ENCODE data around the gene FADS3.

The FADS3 gene

DNA sequence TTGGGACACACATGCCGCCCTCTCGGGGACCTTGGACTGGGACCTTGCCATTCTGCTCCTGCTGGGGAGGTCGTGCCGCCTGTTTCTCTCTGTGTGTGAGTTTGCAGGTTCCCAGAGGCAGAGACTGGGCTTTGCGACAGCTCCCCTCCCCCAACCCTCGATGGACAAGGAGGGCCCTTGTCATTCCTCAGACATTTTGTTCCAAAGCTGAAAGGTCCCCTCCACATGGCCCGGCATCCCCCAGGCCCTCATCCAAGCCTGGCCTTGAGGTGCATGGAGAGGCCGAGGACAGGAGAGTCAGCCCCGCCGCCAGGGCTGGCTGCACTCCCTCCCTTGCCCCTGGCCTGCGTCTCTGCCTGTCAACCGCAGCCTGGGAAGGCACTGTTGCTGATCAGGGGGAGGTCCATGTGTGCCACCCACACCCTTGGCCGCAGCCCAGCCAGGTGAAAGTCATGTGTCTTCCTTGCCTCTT is 37.6 kb downstream of the FADS3 start:
- no peak overlapping the region for H3K27ac ChIP-seq (ENCODE audit: low read depth, low read length)
- no peak overlapping the region for H3K9ac ChIP-seq (ENCODE audit: low read depth, low read length)
- H3K4me1 ChIP-seq (ENCODE audit: control insufficient read depth, insufficient read depth, low read length), result no peaks in the 10 kb centered on the region
- no peaks in the 10 kb centered on the region for H3K9me3 ChIP-seq (ENCODE audit: control insufficient read depth, insufficient read depth, low read length)
- no peak overlapping the region for H3K4me3 ChIP-seq (ENCODE audit: low read depth, low read length)
- no peaks in the 10 kb centered on the region for H3K27me3 ChIP-seq (ENCODE audit: control insufficient read depth, insufficient read depth, low read length)
- peaks cover 92% of the 10 kb centered on the region for H3K36me3 ChIP-seq (ENCODE audit: control insufficient read depth, insufficient read depth, low read length)

DNA sequence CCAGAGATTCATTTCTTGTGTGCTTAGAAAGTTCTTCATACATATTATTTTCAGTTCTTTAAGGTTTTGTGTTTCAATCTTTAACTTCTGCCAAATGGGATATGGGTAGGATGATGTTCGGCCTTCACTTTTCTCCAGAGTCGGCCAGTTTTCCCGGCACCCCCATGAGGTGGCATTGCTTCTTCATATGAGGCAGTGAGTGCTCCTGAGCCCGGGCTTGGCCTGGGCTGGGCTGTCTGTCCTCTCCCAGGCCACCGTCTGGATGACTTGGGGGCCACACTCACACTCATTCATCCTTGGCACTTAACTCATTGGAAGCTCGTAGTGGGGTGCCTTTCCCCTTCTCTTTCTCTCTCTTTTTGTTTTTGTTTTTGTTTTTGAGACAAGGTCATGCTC is 39.4 kb downstream of the FADS3 start:
- no peak overlapping the region for H3K27ac ChIP-seq (ENCODE audit: low read depth, low read length)
- H3K9ac ChIP-seq (ENCODE audit: low read depth, low read length), result no peak overlapping the region
- H3K4me3 ChIP-seq (ENCODE audit: low read depth, low read length), result no peak overlapping the region
- H3K4me1 ChIP-seq (ENCODE audit: control insufficient read depth, insufficient read depth, low read length), result no peaks in the 10 kb centered on the region
- H3K27me3 ChIP-seq (ENCODE audit: control insufficient read depth, insufficient read depth, low read length), result no peaks in the 10 kb centered on the region
- peaks cover 95% of the 10 kb centered on the region for H3K36me3 ChIP-seq (ENCODE audit: control insufficient read depth, insufficient read depth, low read length)
- no peaks in the 10 kb centered on the region for H3K9me3 ChIP-seq (ENCODE audit: control insufficient read depth, insufficient read depth, low read length)

DNA sequence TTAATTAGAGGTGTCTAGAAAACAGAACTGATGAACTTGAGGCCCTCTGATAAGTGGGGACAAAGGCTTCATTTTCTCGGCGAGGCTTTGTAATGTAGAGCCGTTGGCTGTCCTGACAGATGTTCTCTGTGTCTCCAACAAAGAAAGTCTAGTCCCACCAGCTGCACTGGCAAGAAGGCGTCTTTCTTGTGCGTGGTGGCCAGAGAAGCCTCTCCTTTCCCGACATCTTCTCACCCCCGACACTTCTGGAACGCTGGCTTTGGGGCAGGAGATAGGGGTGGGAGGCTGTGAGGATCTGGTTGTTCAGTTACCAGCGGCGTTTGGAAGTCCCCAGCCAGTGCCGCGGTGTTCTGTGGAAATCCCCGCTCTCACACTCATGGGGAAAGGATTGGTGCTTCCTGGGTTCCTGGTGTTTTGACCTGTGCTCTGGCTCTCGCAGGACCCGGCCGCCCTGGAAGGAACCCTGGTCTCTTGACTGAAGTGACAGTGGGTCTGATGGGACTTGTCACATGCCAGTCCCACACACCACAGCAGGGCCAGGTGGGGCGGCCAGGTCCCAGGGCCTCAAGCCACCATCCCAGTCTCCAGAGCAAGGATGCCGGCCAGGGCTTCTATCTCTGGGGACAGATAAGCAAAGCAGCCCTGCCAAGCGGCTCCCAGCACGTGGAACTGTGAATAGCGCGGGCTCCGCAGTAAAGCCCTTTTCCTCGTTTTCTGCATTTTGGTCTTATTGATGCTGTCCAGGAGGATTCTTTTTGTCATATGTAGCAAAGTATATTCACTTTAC is 40.0 kb downstream of the FADS3 start:
- no peak overlapping the region for H3K4me3 ChIP-seq (ENCODE audit: low read depth, low read length)
- H3K27me3 ChIP-seq (ENCODE audit: control insufficient read depth, insufficient read depth, low read length), result no peaks in the 10 kb centered on the region
- H3K27ac ChIP-seq (ENCODE audit: low read depth, low read length), result no peak overlapping the region
- H3K4me1 ChIP-seq (ENCODE audit: control insufficient read depth, insufficient read depth, low read length), result no peaks in the 10 kb centered on the region
- H3K9me3 ChIP-seq (ENCODE audit: control insufficient read depth, insufficient read depth, low read length), result no peaks in the 10 kb centered on the region
- H3K36me3 ChIP-seq (ENCODE audit: control insufficient read depth, insufficient read depth, low read length), result peaks cover 94% of the 10 kb centered on the region
- H3K9ac ChIP-seq (ENCODE audit: low read depth, low read length), result no peak overlapping the region

DNA sequence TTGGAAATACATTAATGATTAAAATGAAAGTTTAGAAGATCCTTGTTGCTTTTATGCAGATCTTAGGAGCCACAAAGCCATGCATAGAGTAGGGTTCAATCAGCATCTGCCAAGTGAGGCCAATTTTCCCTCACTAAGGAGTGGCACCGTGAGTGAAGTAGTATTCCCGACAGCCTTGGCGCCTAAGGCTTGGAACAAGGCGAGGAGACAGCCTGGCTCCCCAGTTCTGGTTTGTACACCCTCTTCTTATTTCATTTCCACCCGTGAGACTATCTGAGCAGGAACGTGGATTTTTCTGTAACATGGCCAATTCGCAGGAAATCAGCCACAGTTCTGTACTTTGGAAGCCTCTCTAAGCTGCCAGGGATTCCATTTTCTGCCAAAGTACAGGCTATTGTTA is 40.7 kb downstream of the FADS3 start:
- Histone ChIP-seq H3K4me1 (ENCODE audit: control insufficient read depth, insufficient read depth, low read length) (no peaks in the 10 kb centered on the region), H3K36me3 (ENCODE audit: control insufficient read depth, insufficient read depth, low read length) (peaks cover 94% of the 10 kb centered on the region), H3K9ac (ENCODE audit: low read depth, low read length) (no peak overlapping the region), H3K27ac (ENCODE audit: low read depth, low read length) (no peak overlapping the region), H3K9me3 (ENCODE audit: control insufficient read depth, insufficient read depth, low read length) (no peaks in the 10 kb centered on the region), H3K27me3 (ENCODE audit: control insufficient read depth, insufficient read depth, low read length) (no peaks in the 10 kb centered on the region), H3K4me3 (ENCODE audit: low read depth, low read length) (no peak overlapping the region)

DNA sequence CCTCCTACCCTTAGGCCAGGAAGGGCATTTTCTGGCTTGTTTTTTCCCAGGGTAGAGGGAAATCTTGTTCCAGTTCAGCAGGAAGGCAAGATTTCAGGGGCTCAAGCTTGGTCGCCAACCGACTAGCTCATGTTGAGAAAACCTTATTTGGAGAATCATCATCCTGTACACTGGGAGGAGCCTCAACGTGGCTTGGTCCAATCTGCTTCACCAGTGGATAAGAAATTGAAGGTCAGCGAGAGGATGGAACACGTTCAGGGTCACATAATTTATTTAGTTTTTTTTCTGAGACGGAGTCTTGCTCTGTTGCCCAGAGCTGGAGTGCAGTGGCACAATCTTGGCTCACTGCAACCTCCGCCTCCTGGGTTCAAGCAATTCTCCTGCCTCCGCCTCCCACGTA is 42.7 kb downstream of the FADS3 start:
- Histone ChIP-seq H3K4me1 (ENCODE audit: control insufficient read depth, insufficient read depth, low read length) (no peaks in the 10 kb centered on the region), H3K9me3 (ENCODE audit: control insufficient read depth, insufficient read depth, low read length) (no peaks in the 10 kb centered on the region), H3K27ac (ENCODE audit: low read depth, low read length) (no peak overlapping the region), H3K9ac (ENCODE audit: low read depth, low read length) (no peak overlapping the region), H3K27me3 (ENCODE audit: control insufficient read depth, insufficient read depth, low read length) (no peaks in the 10 kb centered on the region), H3K4me3 (ENCODE audit: low read depth, low read length) (no peak overlapping the region), H3K36me3 (ENCODE audit: control insufficient read depth, insufficient read depth, low read length) (peaks cover 91% of the 10 kb centered on the region)

DNA sequence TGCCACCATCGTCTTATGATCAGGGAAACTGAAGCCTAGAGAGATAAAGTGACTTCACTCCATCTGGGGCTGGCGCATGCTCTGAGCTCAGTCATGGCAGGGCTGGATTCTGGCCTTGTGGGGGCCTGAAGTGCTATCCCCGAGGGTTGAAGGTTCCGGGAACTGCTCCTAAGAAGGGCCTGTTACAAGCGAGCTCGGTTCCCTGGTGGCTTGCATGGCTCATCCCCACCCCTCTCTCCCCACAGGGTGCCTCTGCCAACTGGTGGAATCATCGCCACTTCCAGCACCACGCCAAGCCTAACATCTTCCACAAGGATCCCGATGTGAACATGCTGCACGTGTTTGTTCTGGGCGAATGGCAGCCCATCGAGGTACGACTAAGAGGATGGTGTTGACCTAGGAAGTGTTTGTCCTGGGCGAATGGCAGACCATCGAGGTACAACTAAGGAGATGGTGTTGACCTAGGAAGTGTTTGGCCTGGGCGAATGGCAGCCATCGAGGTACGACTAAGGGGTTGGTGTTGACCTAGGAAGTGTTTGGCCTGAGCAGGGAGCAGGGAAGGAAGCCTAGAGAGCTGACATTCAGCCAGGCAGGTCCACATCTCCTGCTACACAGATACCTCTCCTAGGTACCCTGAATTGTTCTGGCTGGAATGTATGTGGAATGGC is 43.3 kb downstream of the FADS3 start:
- Histone ChIP-seq H3K9me3 (ENCODE audit: control insufficient read depth, insufficient read depth, low read length) (no peaks in the 10 kb centered on the region), H3K27ac (ENCODE audit: low read depth, low read length) (no peak overlapping the region), H3K4me1 (ENCODE audit: control insufficient read depth, insufficient read depth, low read length) (no peaks in the 10 kb centered on the region), H3K27me3 (ENCODE audit: control insufficient read depth, insufficient read depth, low read length) (no peaks in the 10 kb centered on the region), H3K9ac (ENCODE audit: low read depth, low read length) (no peak overlapping the region), H3K4me3 (ENCODE audit: low read depth, low read length) (no peak overlapping the region), H3K36me3 (ENCODE audit: control insufficient read depth, insufficient read depth, low read length) (peaks cover 92% of the 10 kb centered on the region)

DNA sequence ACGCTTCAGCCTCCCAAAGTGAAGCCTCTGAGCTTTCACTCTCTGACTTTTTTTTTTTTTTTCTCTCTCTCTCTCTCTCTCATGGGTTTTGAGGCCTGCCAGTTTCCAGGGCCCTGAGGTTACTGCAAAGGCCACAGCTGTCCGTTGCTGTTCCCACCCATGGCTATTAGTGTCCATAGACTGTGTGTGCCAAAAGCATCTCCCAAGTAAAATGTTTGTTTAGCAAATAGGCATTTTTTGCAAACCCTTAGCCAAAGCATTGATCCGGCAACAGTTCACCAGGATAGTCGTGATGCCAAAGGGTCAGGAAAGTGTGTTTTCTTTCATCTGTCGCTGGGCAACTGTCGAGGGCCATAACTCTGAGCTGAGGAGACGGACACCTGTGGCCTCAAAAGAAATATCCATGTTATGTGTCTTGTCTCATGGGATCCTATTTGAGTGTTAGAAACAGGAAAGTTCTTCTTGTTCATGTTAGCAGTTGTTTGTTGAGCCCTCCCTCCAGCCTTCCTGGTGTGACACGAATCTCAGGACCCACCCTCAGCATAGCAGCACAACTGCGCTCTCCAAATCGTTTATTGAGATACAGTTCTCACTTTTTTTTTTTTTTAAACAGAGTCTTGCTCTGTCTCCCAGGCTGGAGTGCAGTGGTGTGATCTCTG is 44.9 kb downstream of the FADS3 start:
- Histone ChIP-seq H3K4me1 (ENCODE audit: control insufficient read depth, insufficient read depth, low read length) (no peaks in the 10 kb centered on the region), H3K36me3 (ENCODE audit: control insufficient read depth, insufficient read depth, low read length) (peaks cover 94% of the 10 kb centered on the region), H3K9ac (ENCODE audit: low read depth, low read length) (no peak overlapping the region), H3K27ac (ENCODE audit: low read depth, low read length) (no peak overlapping the region), H3K4me3 (ENCODE audit: low read depth, low read length) (no peak overlapping the region), H3K9me3 (ENCODE audit: control insufficient read depth, insufficient read depth, low read length) (no peaks in the 10 kb centered on the region), H3K27me3 (ENCODE audit: control insufficient read depth, insufficient read depth, low read length) (no peaks in the 10 kb centered on the region)

DNA sequence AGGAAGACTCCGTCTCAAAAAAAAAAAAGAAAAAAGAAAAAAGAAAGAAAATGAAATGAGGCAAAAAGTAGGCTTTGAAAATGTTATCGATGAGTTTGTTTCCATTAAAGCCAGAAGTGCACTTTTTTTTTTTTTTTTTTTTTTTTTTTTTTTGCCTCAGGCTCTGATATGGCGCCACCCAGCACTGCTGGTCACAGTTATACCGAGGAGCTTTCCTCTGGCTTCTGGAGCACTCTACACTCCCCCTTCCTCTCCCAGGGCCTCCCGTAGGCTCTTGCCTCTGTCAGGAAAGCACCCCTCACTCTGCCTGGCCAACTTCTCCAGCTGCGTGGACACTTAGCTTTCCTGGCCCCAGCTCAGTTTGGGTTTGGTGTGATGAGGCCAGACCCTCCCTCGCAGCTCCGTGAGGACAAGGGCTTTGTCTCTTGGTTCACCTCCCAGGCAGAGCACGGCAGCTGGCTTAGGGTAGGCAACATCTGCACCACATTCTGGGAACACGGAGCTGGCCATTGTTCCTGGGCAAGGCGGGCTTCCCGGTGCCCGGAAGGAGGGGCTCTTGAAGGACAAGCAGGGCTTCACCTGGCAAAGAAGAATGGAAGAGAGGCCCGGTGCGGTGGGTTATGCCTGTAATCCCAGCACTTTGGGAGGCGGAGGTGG is 46.3 kb downstream of the FADS3 start:
- H3K9ac ChIP-seq (ENCODE audit: low read depth, low read length), result no peak overlapping the region
- H3K27ac ChIP-seq (ENCODE audit: low read depth, low read length), result no peak overlapping the region
- H3K36me3 ChIP-seq (ENCODE audit: control insufficient read depth, insufficient read depth, low read length), result peaks cover 94% of the 10 kb centered on the region

DNA sequence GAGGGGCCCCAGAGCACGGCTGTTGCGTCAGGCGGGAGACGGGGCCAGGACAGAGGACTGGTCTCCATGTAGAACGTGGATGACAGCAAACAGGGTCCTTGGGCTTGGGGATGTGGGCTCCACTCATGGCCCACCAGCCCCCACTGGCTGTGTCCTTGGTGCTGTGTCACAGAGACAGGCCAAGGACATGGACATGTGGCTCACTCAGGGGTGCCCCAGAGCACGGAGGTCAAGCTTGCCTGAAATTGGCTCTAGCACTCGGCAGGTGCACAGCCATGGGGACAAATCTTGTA is 48.9 kb downstream of the FADS3 start:
- Histone ChIP-seq H3K4me1 (ENCODE audit: control insufficient read depth, insufficient read depth, low read length) (no peaks in the 10 kb centered on the region), H3K36me3 (ENCODE audit: control insufficient read depth, insufficient read depth, low read length) (peaks cover 92% of the 10 kb centered on the region), H3K9ac (ENCODE audit: low read depth, low read length) (no peak overlapping the region), H3K9me3 (ENCODE audit: control insufficient read depth, insufficient read depth, low read length) (no peaks in the 10 kb centered on the region), H3K27me3 (ENCODE audit: control insufficient read depth, insufficient read depth, low read length) (no peaks in the 10 kb centered on the region), H3K4me3 (ENCODE audit: low read depth, low read length) (no peak overlapping the region), H3K27ac (ENCODE audit: low read depth, low read length) (no peak overlapping the region)

More for the DNA sequence above, 46.3 kb downstream of the FADS3 start:
- Histone ChIP-seq H3K4me3 (ENCODE audit: low read depth, low read length) (no peak overlapping the region), H3K4me1 (ENCODE audit: control insufficient read depth, insufficient read depth, low read length) (no peaks in the 10 kb centered on the region), H3K9me3 (ENCODE audit: control insufficient read depth, insufficient read depth, low read length) (no peaks in the 10 kb centered on the region), H3K27me3 (ENCODE audit: control insufficient read depth, insufficient read depth, low read length) (no peaks in the 10 kb centered on the region)

DNA sequence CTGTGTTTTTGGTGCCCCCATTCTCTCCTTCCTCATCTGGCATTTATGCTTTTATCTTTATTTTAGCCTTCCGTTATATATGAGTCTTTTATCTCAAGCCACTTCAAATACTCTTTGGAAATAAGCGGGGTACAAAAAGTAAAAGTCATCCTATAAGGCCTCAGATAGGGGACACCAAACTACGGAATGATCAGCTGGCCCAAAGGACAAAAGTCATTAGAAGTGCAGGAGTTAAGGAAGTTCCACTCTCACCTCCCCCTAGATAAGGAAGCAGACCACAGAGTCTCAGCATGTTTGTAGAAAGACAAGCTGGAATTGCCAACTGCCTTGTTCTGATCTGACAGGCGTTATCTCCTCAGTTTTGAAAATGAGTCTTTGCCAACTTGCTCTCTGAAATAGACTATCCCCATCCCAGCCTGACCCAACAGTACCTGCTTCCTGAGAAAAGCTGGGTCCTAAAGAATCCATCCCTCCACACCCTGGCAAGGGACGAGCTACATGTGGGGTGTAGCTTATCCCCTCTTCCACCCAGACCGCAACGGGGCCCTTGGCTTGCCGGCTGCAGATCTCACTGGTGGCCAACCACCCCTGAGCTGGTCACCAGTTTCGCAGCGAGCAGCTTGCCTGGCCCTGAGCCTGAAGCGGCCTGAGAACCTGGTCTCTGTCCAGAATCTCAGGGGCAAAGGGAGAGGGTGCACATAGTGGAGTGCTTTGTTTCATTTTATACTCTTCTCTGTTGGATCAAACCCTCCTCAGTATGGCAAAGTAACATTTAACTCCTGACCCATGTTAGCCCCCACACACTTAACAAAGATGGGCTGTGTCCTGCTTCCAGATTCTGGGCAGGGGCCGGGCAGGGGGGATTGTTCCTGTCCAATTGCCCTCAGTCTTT is 49.5 kb downstream of the FADS3 start:
- no peaks in the 10 kb centered on the region for H3K27me3 ChIP-seq (ENCODE audit: control insufficient read depth, insufficient read depth, low read length)
- no peaks in the 10 kb centered on the region for H3K4me1 ChIP-seq (ENCODE audit: control insufficient read depth, insufficient read depth, low read length)
- H3K9me3 ChIP-seq (ENCODE audit: control insufficient read depth, insufficient read depth, low read length), result no peaks in the 10 kb centered on the region
- H3K27ac ChIP-seq (ENCODE audit: low read depth, low read length), result no peak overlapping the region
- H3K36me3 ChIP-seq (ENCODE audit: control insufficient read depth, insufficient read depth, low read length), result peaks cover 94% of the 10 kb centered on the region
- no peak overlapping the region for H3K9ac ChIP-seq (ENCODE audit: low read depth, low read length)
- H3K4me3 ChIP-seq (ENCODE audit: low read depth, low read length), result no peak overlapping the region
